HG03342 (cell line): ENCODE data around the gene SPTSSA.
"Not testable (repeated sequence)": the region's sequence is repeated elsewhere in the genome, so short reads cannot be mapped to it uniquely, and the experiment has no call there.

ENCODE experiments used
- ATAC-seq: cut with Tn5 transposase; IDR thresholded peaks from one replicate; pipeline ENCODE4 v1.9.1; 2021; ENCODE audit warnings: mild to moderate bottlenecking, moderate library complexity; ENCODE audit not compliant: unreplicated experiment

SPTSSA gene

GRCh38 chr14:34462132-34462893, at the start of gene SPTSSA:
Gene SPTSSA, minus strand, starts transcription at chr14:34462240. Its CDS starts 33 bp downstream, at chr14:34462207.
- peak; percentile 90 for ATAC-seq

GRCh38 chr14:34507884-34508283, 45.8 kb upstream of the SPTSSA start:
- ATAC-seq: no peak

GRCh38 chr14:34507459-34507858, 45.4 kb upstream of the SPTSSA start:
- ATAC-seq: no peak

- ATAC-seq: not testable (repeated sequence)
Measured at GRCh38 chr14:34505124-34505491, 43.1 kb upstream of the SPTSSA start.

- ATAC-seq: not testable (repeated sequence)
Measured at GRCh38 chr14:34504027-34504426, 42.0 kb upstream of the SPTSSA start.

GRCh38 chr14:34502545-34503225, 40.6 kb upstream of the SPTSSA start:
- ATAC-seq: no peak

- no peak for ATAC-seq
Measured at GRCh38 chr14:34502001-34502400, 40.0 kb upstream of the SPTSSA start.

- no peak for ATAC-seq
Measured at GRCh38 chr14:34501004-34501580, 39.1 kb upstream of the SPTSSA start.

GRCh38 chr14:34498684-34499412, 36.8 kb upstream of the SPTSSA start:
- no peak for ATAC-seq

GRCh38 chr14:34496679-34497513, 34.9 kb upstream of the SPTSSA start:
- ATAC-seq: no peak

- ATAC-seq: no peak
Measured at GRCh38 chr14:34496007-34496678, 34.1 kb upstream of the SPTSSA start.

- no peak for ATAC-seq
Measured at GRCh38 chr14:34489324-34489723, 27.3 kb upstream of the SPTSSA start.

- no peak for ATAC-seq
Measured at GRCh38 chr14:34488528-34488927, 26.5 kb upstream of the SPTSSA start.

GRCh38 chr14:34484726-34485125, 22.7 kb upstream of the SPTSSA start:
- no peak for ATAC-seq

GRCh38 chr14:34482463-34482862, 20.4 kb upstream of the SPTSSA start:
- ATAC-seq: no peak

GRCh38 chr14:34479694-34480093, 17.7 kb upstream of the SPTSSA start:
- ATAC-seq: no peak

GRCh38 chr14:34478261-34478660, 16.2 kb upstream of the SPTSSA start:
- ATAC-seq: no peak

GRCh38 chr14:34476036-34476435, 14.0 kb upstream of the SPTSSA start:
- ATAC-seq: not testable (repeated sequence)

GRCh38 chr14:34475163-34475562, 13.1 kb upstream of the SPTSSA start:
- ATAC-seq: no peak

- ATAC-seq: no peak
Measured at GRCh38 chr14:34474187-34474679, 12.2 kb upstream of the SPTSSA start.
